ENCODE results near the gene DMD.

Gene DMD

GRCh38 chrX:32451954-32452695 lies 759.2 kb downstream of the DMD start:
- no peak overlapping the region for H3K4me2 ChIP-seq (ENCODE audit: low read length)
- H3K79me2 ChIP-seq (ENCODE audit: low read length) = no peaks in the 10 kb centered on the region
- peaks cover 27% of the 10 kb centered on the region for H3K4me1 ChIP-seq (ENCODE audit: low read length)
- no peak overlapping the region for H3K9ac ChIP-seq (ENCODE audit: low read length)
- TF ChIP-seq EZH2phosphoT487 (IDR thresholded peaks at IDR 0.05; ENCODE audit: low read depth) = no peak
- no peak for TF ChIP-seq CTCF (IDR thresholded peaks at IDR 0.05; ENCODE audit: low read depth, low read length)
- H3K9me3 ChIP-seq (ENCODE audit: insufficient read depth, low read length) = no peaks in the 10 kb centered on the region
- no peak overlapping the region for H3K4me3 ChIP-seq (ENCODE audit: low read length)
- no peak overlapping the region for H2AFZ ChIP-seq (ENCODE audit: low read depth, low read length)
- H4K20me1 ChIP-seq (ENCODE audit: insufficient read depth, low read length) = no peaks in the 10 kb centered on the region
- H3K27ac ChIP-seq (ENCODE audit: low read length) = no peak overlapping the region
- peaks cover 17% of the 10 kb centered on the region for H3K36me3 ChIP-seq (replicated peaks; ENCODE audit: low read depth, low read length)
- no peaks in the 10 kb centered on the region for H3K27me3 ChIP-seq (ENCODE audit: low read depth, low read length)

- TF ChIP-seq CTCF (IDR thresholded peaks at IDR 0.05; ENCODE audit: low read depth, low read length) (no peak), EZH2phosphoT487 (IDR thresholded peaks at IDR 0.05; ENCODE audit: low read depth) (no peak)
- Histone ChIP-seq H3K9me3 (ENCODE audit: insufficient read depth, low read length) (no peaks in the 10 kb centered on the region), H2AFZ (ENCODE audit: low read depth, low read length) (peak overlapping the region; percentile 25; the same call in 1 of the 2 replicates), H3K36me3 (replicated peaks; ENCODE audit: low read depth, low read length) (peaks cover 22% of the 10 kb centered on the region), H3K4me1 (ENCODE audit: low read length) (peaks cover 33% of the 10 kb centered on the region), H3K9ac (ENCODE audit: low read length) (peak overlapping the region; percentile 60), H3K27ac (ENCODE audit: low read length) (peak overlapping the region; percentile 98), H3K4me3 (ENCODE audit: low read length) (peak overlapping the region; percentile 62), H3K27me3 (ENCODE audit: low read depth, low read length) (no peaks in the 10 kb centered on the region), H3K4me2 (ENCODE audit: low read length) (peak overlapping the region; percentile 56), H4K20me1 (ENCODE audit: insufficient read depth, low read length) (no peaks in the 10 kb centered on the region), H3K79me2 (ENCODE audit: low read length) (no peaks in the 10 kb centered on the region)
These were observed 762.4 kb downstream of the DMD start for GRCh38 chrX:32448945-32449344.

- TF ChIP-seq EZH2phosphoT487 (IDR thresholded peaks at IDR 0.05; ENCODE audit: low read depth) (no peak), CTCF (IDR thresholded peaks at IDR 0.05; ENCODE audit: low read depth, low read length) (no peak)
- H3K4me1 ChIP-seq (ENCODE audit: low read length) = peaks cover 39% of the 10 kb centered on the region
- no peaks in the 10 kb centered on the region for H4K20me1 ChIP-seq (ENCODE audit: insufficient read depth, low read length)
- peak overlapping the region; percentile 98 for H3K27ac ChIP-seq (ENCODE audit: low read length)
- H3K9ac ChIP-seq (ENCODE audit: low read length) = peak overlapping the region; percentile 60
- no peak overlapping the region for H2AFZ ChIP-seq (ENCODE audit: low read depth, low read length)
- no peaks in the 10 kb centered on the region for H3K27me3 ChIP-seq (ENCODE audit: low read depth, low read length)
- peak overlapping the region; percentile 56 for H3K4me2 ChIP-seq (ENCODE audit: low read length)
- H3K36me3 ChIP-seq (replicated peaks; ENCODE audit: low read depth, low read length) = peaks cover 22% of the 10 kb centered on the region
- H3K79me2 ChIP-seq (ENCODE audit: low read length) = no peaks in the 10 kb centered on the region
- peak overlapping the region; percentile 62 for H3K4me3 ChIP-seq (ENCODE audit: low read length)
- H3K9me3 ChIP-seq (ENCODE audit: insufficient read depth, low read length) = no peaks in the 10 kb centered on the region
These were observed 763.0 kb downstream of the DMD start for GRCh38 chrX:32448320-32448719.

- H3K27ac ChIP-seq (ENCODE audit: low read length) = peak overlapping the region; percentile 98
- H3K4me2 ChIP-seq (ENCODE audit: low read length) = peak overlapping the region; percentile 43; the same call in 1 of the 2 replicates
- H3K4me3 ChIP-seq (ENCODE audit: low read length) = no peak overlapping the region
- no peaks in the 10 kb centered on the region for H3K79me2 ChIP-seq (ENCODE audit: low read length)
- no peak for TF ChIP-seq CTCF (IDR thresholded peaks at IDR 0.05; ENCODE audit: low read depth, low read length)
- no peak overlapping the region for H2AFZ ChIP-seq (ENCODE audit: low read depth, low read length)
- H4K20me1 ChIP-seq (ENCODE audit: insufficient read depth, low read length) = no peaks in the 10 kb centered on the region
- no peak overlapping the region for H3K9ac ChIP-seq (ENCODE audit: low read length)
- H3K27me3 ChIP-seq (ENCODE audit: low read depth, low read length) = no peaks in the 10 kb centered on the region
- H3K36me3 ChIP-seq (replicated peaks; ENCODE audit: low read depth, low read length) = peaks cover 25% of the 10 kb centered on the region
- H3K9me3 ChIP-seq (ENCODE audit: insufficient read depth, low read length) = no peaks in the 10 kb centered on the region
- peaks cover 42% of the 10 kb centered on the region for H3K4me1 ChIP-seq (ENCODE audit: low read length)
These were observed 763.7 kb downstream of the DMD start for GRCh38 chrX:32447640-32448039.

All from OCI-LY3 (cell line).